PC-9 (cell line): ENCODE measurements around the gene PGS1. TPM values are rescaled to one million over a fixed set of nuclear protein-coding genes. Genes with fewer than 3 reads are reported as not detected.
"Not testable (repeated sequence)": the region's sequence is repeated elsewhere in the genome, so short reads cannot be mapped to it uniquely, and the experiment has no call there.

ENCODE experiments used
- BruUV-seq: library from RNA; stranded (reverse); fragments of 400-500 nt; replicated peaks from 2 replicates; lab custom pipeline; 2021; lab: Mats Ljungman, UMichigan
- CTCF ChIA-PET: fragments of 300-600 bp; sonication (Branson Sonifier 250); formaldehyde crosslinking; loops from one replicate; lab custom pipeline; 2022; ENCODE audit warnings: antibody characterized with exemption; lab: Charles Lee
- POLR2A ChIA-PET: fragments of 300-600 bp; sonication (Branson Sonifier 250); formaldehyde crosslinking; loops from one replicate; lab custom pipeline; 2022; ENCODE audit warnings: antibody characterized with exemption; ENCODE audit not compliant: unreplicated experiment; lab: Charles Lee
- DNase-seq, 2 experiments: peaks; one replicate each; pipeline versions ENCODE4 v3.0.0 to v3.0.0-alpha.2; 2015 to 2022; ENCODE audit warnings: mixed read lengths in 1 of 2
- H2AFZ ChIP-seq: fragments of 200-600 bp; sonication (generic); 2 replicates; pipeline ENCODE4 v1.8.1; 2017; ENCODE audit warnings: antibody characterized with exemption
- H3F3A ChIP-seq: fragments of 200-600 bp; sonication (generic); 2 replicates; pipeline ENCODE4 v1.8.1; 2017; ENCODE audit warnings: antibody characterized with exemption, mild to moderate bottlenecking, low read depth; ENCODE audit not compliant: insufficient read depth
- H3K27ac ChIP-seq: fragments of 200-600 bp; sonication (generic); 2 replicates; pipeline ENCODE4 v1.6.1; 2016; ENCODE audit warnings: mixed run types
- H3K27me3 ChIP-seq: fragments of 200-600 bp; sonication (generic); 2 replicates; pipeline ENCODE4 v1.6.1; 2016; ENCODE audit warnings: low read depth, mixed run types; ENCODE audit not compliant: insufficient read depth
- H3K36me3 ChIP-seq: fragments of 200-600 bp; sonication (generic); 2 replicates; pipeline ENCODE4 v1.6.1; 2016; ENCODE audit warnings: low read depth, mixed run types
- H3K4me1 ChIP-seq: fragments of 200-600 bp; sonication (generic); replicated peaks from 2 replicates; pipeline ENCODE4 v1.6.1; 2016; ENCODE audit warnings: mixed run types; ENCODE audit not compliant: insufficient read depth
- H3K4me2 ChIP-seq: fragments of 200-600 bp; sonication (generic); 2 replicates; pipeline ENCODE4 v1.6.1; 2017; ENCODE audit warnings: mixed run types
- H3K4me3 ChIP-seq: fragments of 200-600 bp; sonication (generic); 2 replicates; pipeline ENCODE4 v1.6.1; 2016; ENCODE audit warnings: mixed run types
- H3K79me2 ChIP-seq: fragments of 200-600 bp; sonication (generic); 2 replicates; pipeline ENCODE4 v1.6.1; 2017; ENCODE audit warnings: low read depth, mixed run types
- H3K9me2 ChIP-seq: fragments of 200-600 bp; sonication (generic); 2 replicates; pipeline ENCODE4 v1.8.1; 2017; ENCODE audit warnings: mild to moderate bottlenecking; ENCODE audit not compliant: insufficient read depth
- H3K9me3 ChIP-seq: fragments of 200-600 bp; sonication (generic); 2 replicates; pipeline ENCODE4 v1.8.1; 2016; ENCODE audit warnings: low read depth; ENCODE audit not compliant: insufficient read depth
- H4K20me1 ChIP-seq: fragments of 200-600 bp; sonication (generic); 2 replicates; pipeline ENCODE4 v1.8.1; 2017; ENCODE audit not compliant: insufficient read depth
- CTCF ChIP-seq: fragments of 200-600 bp; sonication (generic); conservative IDR thresholded peaks from 2 replicates; pipeline ENCODE4 v1.6.1; 2017; ENCODE audit warnings: mixed run types, antibody characterized with exemption, mild to moderate bottlenecking, moderate library complexity
- EZH2 ChIP-seq: fragments of 200-600 bp; sonication (generic); IDR thresholded peaks from 2 replicates; pipeline ENCODE4 v1.8.0; 2017; ENCODE audit warnings: antibody characterized with exemption, low read depth
- intact Hi-C: fragments of 100-400 bp; cut with micrococcal nuclease; formaldehyde crosslinking; loops from one replicate; pipeline ENCODE4 v1.10.0; 2022; ENCODE audit not compliant: unreplicated experiment
- total RNA-seq: library from RNA; stranded (reverse); gene quantifications from 2 replicates; pipeline ENCODE4 v1.2.3, GENCODE V29; 2021

Gene PGS1
- total RNA-seq, 1 experiment from 2014 or later = 40.2 TPM

GRCh38 chr17:78462148-78462547 lies 83.7 kb downstream of the PGS1 start:
- Histone ChIP-seq H3K36me3 (no peaks in the 10 kb centered on the region), H2AFZ (no peak overlapping the region), H3K9me2 (no peaks in the 10 kb centered on the region), H3K4me2 (no peak overlapping the region), H3K27me3 (0 out of 2 replicates have a peak, but pooled peaks cover 3% of the 10 kb centered on the region), H3F3A (no peaks in the 10 kb centered on the region), H3K27ac (no peak overlapping the region), H3K9me3 (no peaks in the 10 kb centered on the region), H3K4me3 (no peak overlapping the region), H3K79me2 (no peaks in the 10 kb centered on the region), H4K20me1 (no peaks in the 10 kb centered on the region), H3K4me1 (no peaks in the 10 kb centered on the region)
- ChIA-PET CTCF (no interaction called here), POLR2A (no interaction called here)
- TF ChIP-seq EZH2 = no peak
- intact Hi-C loops = no loop called here
- no peak for DNase-seq
- no TSS peak for BruUV-seq

- DNase-seq, H3K9me3 ChIP-seq, POLR2A ChIA-PET, BruUV-seq, H3K79me2 ChIP-seq, H3F3A ChIP-seq, H3K4me2 ChIP-seq, H3K4me1 ChIP-seq, H3K27me3 ChIP-seq, H3K27ac ChIP-seq, H3K4me3 ChIP-seq, H4K20me1 ChIP-seq, intact Hi-C loops, H3K9me2 ChIP-seq, CTCF ChIA-PET, H3K36me3 ChIP-seq, H2AFZ ChIP-seq: not testable (repeated sequence)
Observed at GRCh38 chr17:78466109-78466785, 87.8 kb downstream of the PGS1 start.

GRCh38 chr17:78466786-78467715 lies 88.6 kb downstream of the PGS1 start:
- ChIA-PET CTCF (no interaction called here), POLR2A (no interaction called here)
- no peaks in the 10 kb centered on the region for H3K79me2 ChIP-seq
- DNase-seq = no peak
- no TSS peak for BruUV-seq
- intact Hi-C loops = no loop called here
- no peak overlapping the region for H3K27ac ChIP-seq
- no peaks in the 10 kb centered on the region for H4K20me1 ChIP-seq
- TF ChIP-seq CTCF = no peak
- TF ChIP-seq EZH2 = no peak
- H3K27me3 ChIP-seq = 0 out of 2 replicates have a peak, but pooled peaks cover 3% of the 10 kb centered on the region
- no peaks in the 10 kb centered on the region for H3K9me2 ChIP-seq
- no peak overlapping the region for H2AFZ ChIP-seq
- H3K36me3 ChIP-seq = no peaks in the 10 kb centered on the region
- H3F3A ChIP-seq = no peaks in the 10 kb centered on the region
- H3K4me1 ChIP-seq = no peaks in the 10 kb centered on the region
- H3K4me3 ChIP-seq = no peak overlapping the region
- no peaks in the 10 kb centered on the region for H3K9me3 ChIP-seq
- H3K4me2 ChIP-seq = no peak overlapping the region

GRCh38 chr17:78468366-78468765 lies 89.9 kb downstream of the PGS1 start:
- 0 out of 2 replicates have a peak, but pooled peaks cover 3% of the 10 kb centered on the region for H3K27me3 ChIP-seq
- no peak overlapping the region for H3K4me2 ChIP-seq
- no peak overlapping the region for H2AFZ ChIP-seq
- BruUV-seq = no TSS peak
- no peaks in the 10 kb centered on the region for H3K4me1 ChIP-seq
- intact Hi-C loops = no loop called here
- ChIA-PET CTCF (no interaction called here), POLR2A (no interaction called here)
- no peaks in the 10 kb centered on the region for H3K79me2 ChIP-seq
- H3K27ac ChIP-seq = no peak overlapping the region
- H3K36me3 ChIP-seq = no peaks in the 10 kb centered on the region
- no peak for DNase-seq
- H3K9me2 ChIP-seq = no peaks in the 10 kb centered on the region
- no peaks in the 10 kb centered on the region for H4K20me1 ChIP-seq
- H3F3A ChIP-seq = no peaks in the 10 kb centered on the region
- TF ChIP-seq CTCF (no peak), EZH2 (no peak)
- H3K4me3 ChIP-seq = no peak overlapping the region
- H3K9me3 ChIP-seq = no peaks in the 10 kb centered on the region
